Endothelial cell (in vitro differentiated cells): Measurements from ENCODE around the gene TPMT. TPM values are rescaled to one million over a fixed set of nuclear protein-coding genes. Genes with fewer than 3 reads are reported as not detected.

Source experiments
- DNase-seq: peaks from one replicate; pipeline ENCODE4 v3.0.0; 2021; ENCODE audit warnings: low spot score
- H3K27ac Mint-ChIP-seq: one replicate; pipeline ENCODE4 v1.8.0; 2021; ENCODE audit warnings: mixed read lengths, inconsistent platforms; ENCODE audit not compliant: unreplicated experiment
- H3K27me3 Mint-ChIP-seq: one replicate; pipeline ENCODE4 v1.8.0; 2021; ENCODE audit warnings: mild to moderate bottlenecking, moderate library complexity, mixed read lengths, inconsistent platforms; ENCODE audit not compliant: unreplicated experiment
- H3K36me3 Mint-ChIP-seq: one replicate; pipeline ENCODE4 v1.8.0; 2021; ENCODE audit warnings: mild to moderate bottlenecking, low read depth, mixed read lengths, inconsistent platforms; ENCODE audit not compliant: unreplicated experiment
- H3K4me1 Mint-ChIP-seq: one replicate; pipeline ENCODE4 v1.8.0; 2021; ENCODE audit warnings: mild to moderate bottlenecking, mixed read lengths, inconsistent platforms; ENCODE audit not compliant: unreplicated experiment
- H3K4me3 Mint-ChIP-seq: one replicate; pipeline ENCODE4 v1.8.0; 2021; ENCODE audit warnings: mild to moderate bottlenecking, mixed read lengths, inconsistent platforms; ENCODE audit not compliant: unreplicated experiment
- H3K9me3 Mint-ChIP-seq: one replicate; pipeline ENCODE4 v1.8.0; 2021; ENCODE audit warnings: mixed read lengths, inconsistent platforms; ENCODE audit not compliant: unreplicated experiment
- total RNA-seq: library from RNA; stranded (reverse); fragmentation: NEBNext Ultra II Directional; extraction: Animal tissue kit (Norgen Biotek cat#: 25700); gene quantifications from one replicate; pipeline ENCODE4 v1.2.1, GENCODE V29; 2021; ENCODE audit not compliant: unreplicated experiment
- TF ChIP-seq, protein P1 (sequence below): fragments of 200-600 bp; sonication (generic); IDR thresholded peaks from one replicate; pipeline ENCODE4 v1.5.0; 2021; ENCODE audit warnings: antibody characterized with exemption; ENCODE audit not compliant: unreplicated experiment

Gene TPMT
- total RNA-seq, 1 donor from 2014 or later = 13.7 TPM

- Mint-ChIP-seq H3K27me3 (no peaks in the 10 kb centered on the region), H3K4me1 (peaks cover 5% of the 10 kb centered on the region), H3K4me3 (no peak overlapping the region), H3K27ac (no peak overlapping the region), H3K36me3 (peaks cover 3% of the 10 kb centered on the region), H3K9me3 (no peaks in the 10 kb centered on the region)
- no peak for DNase-seq
- TF ChIP-seq, protein P1, sequence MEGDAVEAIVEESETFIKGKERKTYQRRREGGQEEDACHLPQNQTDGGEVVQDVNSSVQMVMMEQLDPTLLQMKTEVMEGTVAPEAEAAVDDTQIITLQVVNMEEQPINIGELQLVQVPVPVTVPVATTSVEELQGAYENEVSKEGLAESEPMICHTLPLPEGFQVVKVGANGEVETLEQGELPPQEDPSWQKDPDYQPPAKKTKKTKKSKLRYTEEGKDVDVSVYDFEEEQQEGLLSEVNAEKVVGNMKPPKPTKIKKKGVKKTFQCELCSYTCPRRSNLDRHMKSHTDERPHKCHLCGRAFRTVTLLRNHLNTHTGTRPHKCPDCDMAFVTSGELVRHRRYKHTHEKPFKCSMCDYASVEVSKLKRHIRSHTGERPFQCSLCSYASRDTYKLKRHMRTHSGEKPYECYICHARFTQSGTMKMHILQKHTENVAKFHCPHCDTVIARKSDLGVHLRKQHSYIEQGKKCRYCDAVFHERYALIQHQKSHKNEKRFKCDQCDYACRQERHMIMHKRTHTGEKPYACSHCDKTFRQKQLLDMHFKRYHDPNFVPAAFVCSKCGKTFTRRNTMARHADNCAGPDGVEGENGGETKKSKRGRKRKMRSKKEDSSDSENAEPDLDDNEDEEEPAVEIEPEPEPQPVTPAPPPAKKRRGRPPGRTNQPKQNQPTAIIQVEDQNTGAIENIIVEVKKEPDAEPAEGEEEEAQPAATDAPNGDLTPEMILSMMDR = no peak
These were observed 53.0 kb downstream of the TPMT start for GRCh38 chr6:18101873-18102272.

GRCh38 chr6:18101271-18101670 is 53.6 kb downstream of the TPMT start:
- DNase-seq = no peak
- TF ChIP-seq, protein P1 = no peak
- Mint-ChIP-seq H3K27ac (no peak overlapping the region), H3K9me3 (no peaks in the 10 kb centered on the region), H3K4me1 (peaks cover 5% of the 10 kb centered on the region), H3K27me3 (no peaks in the 10 kb centered on the region), H3K36me3 (peaks cover 3% of the 10 kb centered on the region), H3K4me3 (no peak overlapping the region)

GRCh38 chr6:18100296-18100695 is 54.6 kb downstream of the TPMT start:
- Mint-ChIP-seq H3K36me3 (no peaks in the 10 kb centered on the region), H3K27ac (no peak overlapping the region), H3K27me3 (no peaks in the 10 kb centered on the region), H3K4me3 (no peak overlapping the region), H3K9me3 (no peaks in the 10 kb centered on the region), H3K4me1 (peaks cover 5% of the 10 kb centered on the region)
- no peak for DNase-seq
- TF ChIP-seq, protein P1 = no peak

GRCh38 chr6:18099511-18099910 is 55.4 kb downstream of the TPMT start:
- H3K4me3 Mint-ChIP-seq = no peak overlapping the region
- H3K9me3 Mint-ChIP-seq = no peaks in the 10 kb centered on the region
- TF ChIP-seq, protein P1 = no peak
- H3K27me3 Mint-ChIP-seq = no peaks in the 10 kb centered on the region
- DNase-seq = no peak
- peaks cover 5% of the 10 kb centered on the region for H3K4me1 Mint-ChIP-seq
- no peak overlapping the region for H3K27ac Mint-ChIP-seq
- no peaks in the 10 kb centered on the region for H3K36me3 Mint-ChIP-seq

DNA sequence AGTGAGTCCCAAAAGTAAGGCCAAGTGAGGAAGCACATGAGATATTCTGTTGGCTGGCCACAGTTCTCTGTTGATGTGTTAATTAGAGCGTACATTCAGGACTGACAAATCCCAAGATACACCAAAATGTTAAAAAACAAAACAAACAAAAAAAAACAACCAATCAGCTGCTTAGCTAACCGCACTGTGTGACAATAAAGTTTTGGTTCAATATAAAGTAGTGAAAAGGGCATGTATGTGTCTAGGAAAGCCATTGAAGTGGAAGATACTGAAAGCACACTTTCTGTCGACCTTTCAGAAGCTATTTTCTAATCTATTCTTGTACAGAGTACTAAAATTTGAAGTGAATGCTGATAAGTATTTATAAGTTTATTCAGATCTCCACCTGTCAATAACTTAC is 58.5 kb downstream of the TPMT start:
- Mint-ChIP-seq H3K27me3 (peaks cover 4% of the 10 kb centered on the region), H3K4me1 (peaks cover 5% of the 10 kb centered on the region), H3K4me3 (no peak overlapping the region), H3K27ac (no peak overlapping the region), H3K9me3 (no peaks in the 10 kb centered on the region), H3K36me3 (peaks cover 4% of the 10 kb centered on the region)
- TF ChIP-seq, protein P1 = no peak
- DNase-seq = no peak
